GM19351 (cell line): Measurements from ENCODE around the gene SLC24A3.

Experiments
- ATAC-seq: cut with Tn5 transposase; IDR thresholded peaks from one replicate; pipeline ENCODE4 v1.9.1; 2021; ENCODE audit warnings: mild to moderate bottlenecking, moderate library complexity; ENCODE audit not compliant: unreplicated experiment

The SLC24A3 gene

DNA sequence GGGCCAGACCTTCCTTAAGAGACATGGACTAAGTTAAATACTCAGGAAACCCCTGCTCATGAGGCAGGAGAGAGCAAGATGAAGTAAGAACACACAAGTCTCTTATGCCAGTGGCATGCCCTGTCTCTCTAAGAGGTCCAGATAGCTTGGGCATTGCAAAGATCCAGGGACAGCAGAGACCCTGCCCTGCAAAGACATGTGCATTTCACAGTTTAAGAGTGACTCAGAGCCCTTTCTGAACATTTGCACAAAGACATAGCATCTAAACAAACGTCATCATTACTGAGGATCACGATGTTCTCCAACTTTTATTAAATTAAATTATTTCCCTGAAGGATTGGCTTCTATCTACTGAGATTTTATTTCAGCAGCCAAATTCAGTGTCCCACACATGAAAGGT is 315.1 kb downstream of the SLC24A3 start:
- ATAC-seq = no peak

DNA sequence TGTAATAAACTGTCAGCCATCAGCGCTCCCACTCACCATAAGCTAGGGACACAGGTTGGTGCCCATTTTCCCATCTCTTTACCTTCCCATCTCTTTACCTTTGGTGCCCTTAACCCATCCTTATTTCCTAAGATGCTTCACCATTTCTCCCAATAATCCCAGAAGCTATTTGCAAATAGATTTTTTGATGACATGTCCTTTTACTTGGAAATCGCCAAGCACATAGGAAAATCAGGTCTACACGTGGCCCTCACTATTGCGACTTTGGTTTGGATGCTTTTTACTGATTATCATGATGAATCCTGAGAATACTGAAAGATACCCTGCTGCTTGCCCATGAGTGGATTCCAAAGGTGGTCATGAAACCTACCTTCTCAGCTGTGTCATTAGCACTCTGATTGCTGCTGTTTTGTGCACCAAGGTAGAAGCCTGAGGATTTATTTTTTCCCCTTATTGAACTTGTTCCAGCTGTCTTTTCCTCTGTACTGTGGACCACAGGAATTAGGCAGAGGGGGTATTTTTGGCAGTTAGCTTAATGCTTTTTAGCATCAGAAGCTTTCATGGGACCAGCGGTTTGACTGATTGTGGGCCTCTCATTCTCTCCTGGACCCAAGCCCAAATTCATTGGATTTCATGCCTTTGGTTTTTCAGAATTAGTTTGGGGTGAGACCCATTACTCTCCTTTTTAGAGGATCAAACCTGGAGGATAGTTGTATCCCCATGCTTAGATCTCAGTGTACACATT is 316.0 kb downstream of the SLC24A3 start:
- no peak for ATAC-seq

DNA sequence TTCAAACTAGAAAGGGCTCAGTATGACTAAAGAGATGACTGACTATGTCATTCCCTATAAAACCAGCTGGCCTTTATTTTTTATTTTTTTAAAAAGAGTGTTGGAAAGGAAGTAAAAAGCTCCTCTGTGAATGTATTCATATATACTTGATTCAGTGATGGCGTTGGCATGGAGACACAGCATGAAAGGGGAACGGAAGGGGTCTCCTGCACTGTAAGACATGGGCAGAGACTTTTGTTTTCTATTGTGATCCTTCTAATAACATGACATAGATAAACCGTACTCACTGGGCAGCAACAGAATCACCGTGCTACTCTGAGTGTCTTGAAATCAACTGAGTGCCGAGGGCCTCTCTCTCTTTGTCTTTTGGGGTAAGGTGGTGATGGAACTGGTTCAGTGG is 317.6 kb downstream of the SLC24A3 start:
- no peak for ATAC-seq

DNA sequence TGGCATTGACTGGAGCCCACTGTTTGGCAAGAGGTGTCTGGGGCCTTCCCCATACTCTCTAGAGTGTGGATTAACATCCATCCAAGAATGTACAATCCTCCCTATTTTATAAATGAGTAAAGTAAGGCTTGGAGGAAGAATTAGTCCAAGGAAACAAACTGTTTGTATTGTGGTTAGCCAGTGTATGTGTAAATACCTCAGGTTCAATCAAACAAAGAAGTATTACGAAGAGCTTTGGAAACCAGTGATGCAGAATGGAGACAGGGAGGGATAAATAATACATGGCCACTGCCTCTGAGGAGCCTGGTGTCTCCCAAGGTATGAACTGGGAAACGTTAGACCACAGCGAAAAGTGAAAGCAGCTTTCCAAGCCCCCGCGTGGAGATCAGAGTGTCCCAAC is 319.0 kb downstream of the SLC24A3 start:
- no peak for ATAC-seq

DNA sequence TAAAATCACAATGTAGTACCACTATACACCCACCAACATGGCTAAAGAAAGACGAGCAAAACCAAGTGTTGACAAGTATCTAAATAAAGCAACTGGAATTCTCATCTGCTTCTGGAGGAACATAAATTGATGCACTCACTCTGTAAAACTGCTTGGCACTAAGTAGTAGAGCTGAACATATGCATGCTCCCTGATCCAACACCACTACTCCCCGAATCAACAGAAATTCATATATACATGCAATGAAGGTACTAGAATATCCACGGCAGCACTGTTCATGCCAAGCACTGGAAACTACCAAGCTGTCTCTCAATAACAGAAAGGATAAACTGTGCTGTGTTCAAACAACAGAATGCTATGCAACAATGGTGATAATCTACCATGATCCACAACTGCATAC is 326.1 kb downstream of the SLC24A3 start:
- no peak for ATAC-seq

DNA sequence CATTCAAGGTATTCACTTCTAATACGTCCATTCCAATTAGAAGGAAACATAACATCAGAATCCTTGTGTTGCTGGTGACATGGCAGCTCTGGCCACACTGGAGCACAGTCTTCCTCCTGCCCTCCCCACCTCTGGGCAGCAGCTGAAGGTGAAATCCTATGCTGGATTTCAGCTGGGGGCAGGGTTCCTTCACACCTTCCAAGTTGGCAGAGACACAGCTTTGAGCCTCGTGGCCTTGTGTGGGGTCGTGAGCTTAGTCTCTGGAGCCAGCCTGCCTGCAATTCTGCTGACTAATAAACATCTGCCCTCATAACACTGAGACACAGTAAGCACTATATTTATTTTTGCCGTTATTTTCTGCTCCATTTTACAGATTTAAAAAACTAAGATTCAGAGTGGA is 326.7 kb downstream of the SLC24A3 start:
- ATAC-seq = no peak

DNA sequence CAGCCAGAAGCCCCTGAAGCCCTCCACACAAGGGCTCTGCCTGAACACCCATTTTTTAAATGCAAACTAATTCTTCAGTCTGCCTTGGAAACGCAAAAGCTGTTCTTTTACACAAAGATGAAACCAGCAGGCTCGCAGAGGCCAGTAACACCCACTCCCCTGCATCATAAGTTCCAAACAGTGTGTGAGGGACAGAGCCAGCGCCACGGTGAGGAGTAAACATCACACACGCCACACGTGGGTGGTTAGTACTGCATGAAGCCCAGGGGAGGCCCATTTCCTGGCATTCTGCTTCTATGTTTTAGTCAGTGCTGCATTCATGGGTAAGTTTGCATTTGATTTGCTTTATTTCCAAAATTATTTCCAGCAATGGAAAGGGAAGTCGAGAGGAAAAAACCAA is 327.9 kb downstream of the SLC24A3 start:
- peak; percentile 76 for ATAC-seq

DNA sequence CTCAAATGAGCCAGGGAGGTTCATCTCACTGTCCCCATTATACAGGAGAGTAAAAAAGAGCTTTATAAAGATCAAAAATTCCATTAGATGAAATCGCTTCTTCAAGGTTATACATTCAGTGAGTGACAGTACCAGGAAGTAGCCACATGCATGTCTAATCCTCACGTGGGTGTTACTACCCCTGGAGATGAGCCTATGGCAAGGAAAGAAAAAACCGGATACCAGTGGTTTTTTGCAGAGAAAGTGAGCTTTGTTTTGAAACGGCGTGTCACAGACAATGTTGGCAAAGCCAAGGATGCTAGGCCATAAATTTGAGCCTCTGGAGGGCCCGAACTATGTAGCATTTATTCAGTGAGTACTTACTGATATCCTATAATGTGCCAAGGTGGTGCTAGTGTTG is 330.7 kb downstream of the SLC24A3 start:
- ATAC-seq = no peak

DNA sequence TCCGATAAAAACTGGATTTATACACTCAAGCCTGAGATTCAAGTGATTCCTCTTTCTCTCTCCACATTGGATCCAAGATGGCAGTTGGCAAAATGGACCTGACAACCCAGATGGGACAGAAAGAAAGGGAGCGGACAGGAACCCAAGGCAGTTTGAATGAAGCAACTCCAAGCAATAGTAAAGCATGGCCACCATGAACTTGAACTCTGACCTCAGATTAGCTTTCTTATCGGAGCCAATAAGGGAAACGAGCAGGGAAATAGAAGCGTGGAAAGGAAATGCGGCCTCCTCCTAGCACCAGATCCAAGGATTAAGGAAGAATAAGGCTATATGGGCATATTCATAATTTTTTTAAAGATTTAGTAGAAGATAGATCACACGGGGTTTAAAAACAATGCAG is 332.2 kb downstream of the SLC24A3 start:
- ATAC-seq = no peak

DNA sequence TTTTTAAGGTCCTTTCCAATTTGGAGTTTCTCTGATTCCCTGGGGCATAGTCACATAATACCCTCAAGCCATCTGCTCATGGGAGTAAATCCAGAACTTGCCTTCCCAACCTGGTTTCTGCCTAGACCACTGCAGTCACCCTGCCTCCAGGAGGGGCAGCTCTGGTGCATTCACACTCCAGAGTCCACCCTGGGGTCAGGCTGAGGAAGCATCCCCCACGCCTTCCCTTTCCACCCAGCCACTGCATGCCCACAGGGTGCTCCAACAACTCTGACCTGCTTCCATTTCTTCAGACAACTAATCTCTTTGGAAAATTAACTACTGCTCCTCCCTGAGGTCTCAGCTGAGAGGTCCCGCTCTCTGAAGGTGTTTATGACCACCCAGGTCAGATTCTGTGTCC is 334.2 kb downstream of the SLC24A3 start:
- no peak for ATAC-seq

DNA sequence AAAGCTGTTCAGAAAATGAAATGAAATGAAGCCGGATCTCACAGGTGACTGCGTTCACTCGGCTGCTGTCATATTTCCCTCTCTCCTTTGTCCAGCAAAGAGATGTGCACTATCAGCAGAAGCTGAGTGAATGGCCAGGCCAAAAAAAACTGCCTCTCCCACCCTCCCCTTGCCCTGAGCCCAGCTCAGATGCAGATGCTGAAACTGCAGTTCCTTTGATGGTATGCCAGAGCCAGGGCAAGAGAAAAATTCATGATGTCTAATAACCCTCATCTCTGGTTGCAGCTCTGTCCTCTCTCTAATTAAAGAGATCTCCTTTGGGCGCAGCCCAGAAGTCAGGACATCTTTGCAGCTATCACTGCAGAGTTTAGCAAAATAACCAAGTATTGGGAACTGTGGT is 335.1 kb downstream of the SLC24A3 start:
- ATAC-seq = no peak

DNA sequence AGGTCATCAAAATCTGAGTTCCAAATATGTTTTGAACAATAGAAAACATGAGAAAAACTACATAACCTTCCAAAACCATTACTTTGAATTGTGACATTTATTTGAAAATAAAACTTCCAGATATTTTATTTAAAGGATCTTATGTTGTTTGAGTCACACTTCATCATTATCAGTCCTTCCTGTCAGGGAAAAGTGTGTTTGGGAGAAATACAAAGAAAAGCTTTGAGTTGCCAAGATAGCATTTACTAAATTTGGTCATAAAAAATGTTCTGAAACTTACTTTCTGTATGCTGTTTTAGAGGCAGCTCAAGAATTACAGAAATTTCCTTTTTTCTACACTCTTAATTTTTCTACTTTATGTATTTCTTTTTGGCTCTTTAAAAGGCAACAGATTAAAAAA is 337.5 kb downstream of the SLC24A3 start:
- ATAC-seq = no peak

DNA sequence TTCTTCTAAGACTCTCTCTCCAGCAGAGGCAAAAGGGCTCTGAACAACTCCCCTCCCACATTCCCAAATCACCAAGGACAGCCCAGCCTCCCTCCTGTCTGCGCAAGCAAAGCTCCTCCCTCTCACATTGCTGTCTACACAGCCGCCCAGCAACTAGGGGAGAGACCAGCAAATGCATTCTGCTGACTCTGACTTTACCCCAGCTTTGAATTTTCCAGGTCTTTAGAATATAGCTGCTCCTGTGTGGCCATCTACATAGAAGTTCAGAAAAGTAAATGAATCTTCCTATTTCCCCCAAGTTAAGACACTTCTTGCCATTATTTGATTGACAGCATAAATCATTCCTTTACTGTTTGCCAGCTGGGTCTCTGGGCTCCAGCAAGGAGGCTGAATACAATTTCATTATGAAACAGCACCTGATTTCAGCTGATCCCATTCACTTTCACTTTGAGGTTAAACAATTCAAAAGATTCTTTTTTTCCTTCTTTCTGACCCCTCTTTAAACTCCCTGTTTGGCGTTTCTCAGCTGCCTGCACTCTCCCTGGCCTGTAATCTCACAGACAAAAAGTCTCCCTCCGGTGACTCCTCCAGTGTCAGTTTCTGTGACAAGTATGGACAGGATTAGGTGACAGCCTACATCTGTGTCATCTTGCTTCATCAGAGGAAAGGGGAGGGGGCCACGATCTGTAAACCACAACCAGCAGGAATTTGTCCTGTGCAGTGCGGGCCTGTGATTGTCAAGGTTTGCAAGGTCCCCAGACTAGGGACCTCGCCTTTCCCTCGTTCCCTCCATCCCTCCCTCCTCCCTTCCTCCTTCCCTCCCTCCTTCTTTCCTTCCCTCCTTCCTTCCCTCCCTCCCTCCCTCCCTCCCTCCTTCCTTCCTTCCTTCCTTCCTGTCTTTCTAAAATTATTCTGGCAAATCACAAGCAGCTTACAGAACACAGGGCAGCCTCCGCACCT is 340.1 kb downstream of the SLC24A3 start:
- no peak for ATAC-seq

DNA sequence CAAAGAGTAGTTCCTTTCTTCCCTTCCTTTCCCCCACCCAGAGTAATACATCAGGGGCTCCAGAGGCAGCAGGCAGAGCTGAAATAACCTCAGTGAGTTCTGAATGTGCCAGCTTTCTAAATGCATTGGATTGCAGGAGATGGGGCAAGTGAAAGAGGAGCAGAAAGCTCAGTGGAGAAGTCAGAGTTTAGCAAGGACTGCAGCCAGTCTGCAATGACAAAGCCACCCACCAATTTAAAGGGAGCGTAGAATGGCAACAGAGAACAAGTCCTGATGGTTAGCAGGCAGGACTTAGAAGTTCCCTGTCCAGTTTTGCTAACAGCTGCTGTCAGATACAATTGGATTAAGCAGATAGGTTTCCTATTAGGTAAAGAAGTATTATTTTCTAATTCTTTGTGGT is 342.2 kb downstream of the SLC24A3 start:
- ATAC-seq = no peak

DNA sequence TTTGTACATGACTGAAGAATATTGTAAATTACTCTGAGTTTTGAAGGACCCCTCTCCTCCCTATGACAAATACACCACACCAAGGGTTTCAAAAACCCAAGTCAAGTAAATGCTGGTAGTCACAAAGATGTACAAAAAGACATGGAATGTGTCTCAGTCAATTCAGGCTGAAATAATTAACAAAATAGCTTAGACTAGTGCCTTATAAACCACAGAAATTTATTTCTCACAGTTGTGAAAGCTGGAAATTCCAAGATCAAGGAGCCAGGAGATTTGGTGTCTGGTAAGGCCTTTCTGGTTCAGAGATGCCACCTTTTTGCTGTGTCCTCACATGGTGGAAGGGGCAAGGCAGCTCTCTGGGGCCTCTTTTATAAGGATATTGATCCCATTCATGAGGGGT is 343.3 kb downstream of the SLC24A3 start:
- ATAC-seq = no peak

DNA sequence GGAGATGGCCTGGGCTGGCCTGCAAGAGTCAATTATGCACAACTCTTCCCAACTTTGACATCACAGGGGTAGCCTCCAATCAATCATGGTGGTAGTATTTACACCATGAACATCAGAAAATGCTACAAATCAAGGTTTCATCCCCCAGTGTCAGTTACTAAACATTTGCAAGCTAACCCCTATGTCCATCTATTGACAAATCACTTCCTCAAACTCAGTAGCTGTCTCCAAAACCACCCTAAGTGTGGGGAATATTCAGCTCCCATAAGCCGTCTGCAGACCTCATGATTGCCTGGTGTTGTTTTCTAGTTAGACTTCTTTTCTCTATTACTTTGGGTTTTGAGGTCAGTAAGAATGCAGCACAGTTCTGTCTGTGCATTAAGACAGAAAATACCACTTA is 344.8 kb downstream of the SLC24A3 start:
- no peak for ATAC-seq

DNA sequence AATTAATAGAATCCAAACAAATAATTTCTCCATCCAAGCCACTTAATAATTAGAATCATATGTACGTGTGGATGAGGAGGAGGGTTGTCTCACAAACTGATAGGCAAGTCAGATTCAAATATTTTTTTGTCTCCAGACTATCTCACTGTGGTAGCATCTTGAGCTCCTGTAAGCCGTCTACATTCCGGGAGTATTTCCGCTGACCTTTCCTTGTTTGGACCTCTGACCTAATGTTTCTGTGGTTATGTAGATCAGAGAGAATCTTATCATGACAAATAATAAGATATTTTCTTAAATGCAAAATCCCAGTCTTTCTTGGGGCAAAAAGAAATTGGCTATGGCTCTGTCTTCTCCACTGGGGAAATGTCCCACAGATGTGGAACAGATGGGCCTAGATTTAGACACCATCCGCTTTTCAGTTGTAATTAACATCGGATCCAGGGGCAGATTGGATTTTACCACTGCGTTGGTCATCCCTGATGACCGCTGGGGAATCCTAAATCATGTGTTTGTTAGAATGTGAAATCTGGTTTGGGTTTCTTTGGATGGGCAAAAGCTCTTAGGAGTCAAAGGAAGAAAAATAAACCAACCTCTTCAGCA is 348.5 kb downstream of the SLC24A3 start:
- no peak for ATAC-seq

DNA sequence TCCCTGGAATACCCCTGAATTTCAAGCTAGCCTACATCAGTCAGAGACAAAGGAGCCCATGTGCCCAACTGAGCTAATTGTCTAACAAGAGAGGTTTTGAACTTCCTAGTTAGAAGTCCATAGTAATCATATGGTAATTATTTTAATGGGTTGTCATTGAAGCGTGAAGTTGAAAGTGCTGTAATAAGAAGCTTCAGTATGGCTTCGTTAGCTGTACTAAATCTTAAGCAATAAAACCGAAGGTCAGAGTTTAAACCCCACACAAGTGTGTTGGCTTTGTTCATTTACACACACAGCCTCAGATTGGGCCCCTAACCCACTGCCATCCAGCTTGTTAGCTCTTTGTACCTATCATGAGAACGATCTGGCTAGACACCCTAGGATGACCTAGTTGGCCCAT is 350.0 kb downstream of the SLC24A3 start:
- no peak for ATAC-seq

DNA sequence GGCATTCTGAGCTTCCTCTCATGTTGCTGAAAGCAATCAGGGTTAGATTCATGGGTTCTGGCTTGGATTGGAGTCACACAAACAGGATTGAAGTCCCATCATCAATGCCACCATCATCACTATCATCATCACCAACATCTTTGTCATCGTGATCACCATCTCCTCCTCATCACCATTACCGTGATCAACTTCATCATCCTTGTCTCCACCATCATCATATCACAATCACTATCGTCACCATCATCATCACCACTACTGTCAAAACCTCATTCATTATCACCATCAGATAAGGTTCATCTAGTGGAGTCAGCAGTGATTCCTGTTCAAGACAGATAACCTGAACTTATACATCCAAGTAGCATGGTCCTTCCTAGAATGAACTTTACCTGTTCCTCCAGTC is 351.8 kb downstream of the SLC24A3 start:
- ATAC-seq = no peak

DNA sequence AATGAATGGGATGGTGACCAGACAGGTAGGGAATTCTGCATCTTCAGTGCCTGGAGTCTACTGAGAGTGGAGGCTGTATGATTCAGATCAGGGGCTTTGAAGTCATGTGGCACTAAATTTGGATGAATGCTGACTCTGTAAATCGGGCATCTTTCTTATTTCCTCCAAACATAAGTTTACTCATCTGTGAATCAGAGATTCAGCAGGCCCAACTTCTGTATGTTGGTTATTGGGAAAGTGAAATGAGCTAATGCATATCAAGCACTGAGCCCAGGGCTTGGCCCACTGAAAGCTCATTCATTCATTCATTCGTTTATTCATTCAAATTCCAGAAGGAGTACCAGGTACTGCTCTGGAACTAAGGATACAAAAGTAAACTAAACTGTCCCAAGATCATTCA is 353.3 kb downstream of the SLC24A3 start:
- no peak for ATAC-seq

DNA sequence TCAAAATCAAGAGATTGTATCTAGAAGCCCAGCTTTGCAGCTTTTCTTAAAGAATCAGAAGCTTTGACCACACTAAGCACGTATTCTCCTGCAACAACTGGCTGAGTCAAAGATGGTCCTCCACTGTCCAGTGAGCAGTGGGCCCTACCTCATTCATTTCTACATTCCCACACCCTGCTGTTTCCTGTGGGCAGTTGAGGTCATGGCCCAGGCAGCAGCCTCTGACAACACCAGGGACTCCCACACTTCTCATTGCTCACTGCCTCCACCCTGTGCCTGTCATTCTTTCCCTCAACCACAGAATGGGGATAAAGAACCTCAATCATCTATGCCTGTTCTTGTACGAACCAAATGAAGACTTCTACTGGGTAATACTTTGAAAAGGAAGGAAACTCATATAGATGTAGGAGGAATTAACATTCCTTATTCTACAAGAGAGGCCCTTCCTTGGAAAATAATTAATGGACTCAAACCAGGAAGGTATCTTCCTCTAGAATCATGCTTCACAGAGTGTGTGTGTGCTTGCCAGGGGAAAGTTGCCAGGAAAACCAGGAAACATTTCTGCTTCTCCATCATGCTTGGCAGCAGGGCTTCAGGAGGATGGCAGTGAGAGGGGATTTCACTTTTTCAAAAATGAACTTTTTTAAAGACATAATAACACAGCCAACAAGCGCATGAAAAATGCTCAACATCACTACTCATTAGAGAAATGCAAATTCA is 353.9 kb downstream of the SLC24A3 start:
- ATAC-seq = no peak
